Inflammatory macrophage treated with lipopolysaccharide for 4 hours (primary cell): ENCODE data around the gene KRT7.

Source experiments
- DNase-seq: peaks from one replicate; pipeline ENCODE4 v3.0.0-alpha.2; 2020

KRT7 gene

DNA sequence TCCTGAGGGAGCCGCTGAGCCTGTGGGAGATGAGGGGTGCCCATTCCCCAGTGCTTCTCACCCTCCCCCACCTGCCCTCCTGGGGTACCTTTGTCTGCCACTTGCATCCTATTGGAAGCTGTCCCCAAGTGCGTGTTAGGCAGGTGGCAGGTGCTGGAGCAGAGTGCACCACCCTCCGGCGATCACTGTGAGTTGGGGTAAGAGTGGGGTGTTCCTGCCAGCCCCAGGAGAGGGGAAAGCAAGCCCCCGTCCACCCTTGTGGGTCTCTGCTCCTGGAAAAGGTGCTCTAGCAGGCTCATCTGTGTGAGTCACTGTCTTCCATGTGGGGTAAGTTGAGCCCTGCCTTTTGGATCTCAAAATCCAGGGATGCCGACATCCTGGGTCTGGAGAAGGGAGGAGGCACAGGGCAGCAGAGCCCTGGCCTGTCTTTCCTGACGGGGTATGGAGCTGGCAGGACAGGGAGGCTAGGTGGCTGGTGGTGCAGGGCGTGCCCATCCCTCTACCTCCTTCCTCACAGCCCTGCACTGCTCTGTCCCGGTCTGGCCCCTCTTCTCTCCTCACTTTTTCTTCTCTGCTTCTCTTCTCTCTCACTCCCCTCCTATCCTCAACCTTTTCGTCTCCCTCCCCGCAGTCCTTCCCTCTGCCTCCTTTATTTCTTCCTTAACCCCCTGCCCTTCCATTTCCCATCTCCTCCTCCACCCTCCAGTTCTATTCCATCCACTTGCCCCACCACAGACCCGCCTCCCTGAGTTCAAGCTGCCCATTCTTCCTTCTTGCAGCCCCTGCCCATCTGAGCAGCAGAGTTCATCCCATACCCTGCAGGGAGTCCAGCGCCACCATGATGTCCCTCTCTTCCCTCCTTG, 20.1 kb upstream of the KRT7 start:
- no peak for DNase-seq

DNA sequence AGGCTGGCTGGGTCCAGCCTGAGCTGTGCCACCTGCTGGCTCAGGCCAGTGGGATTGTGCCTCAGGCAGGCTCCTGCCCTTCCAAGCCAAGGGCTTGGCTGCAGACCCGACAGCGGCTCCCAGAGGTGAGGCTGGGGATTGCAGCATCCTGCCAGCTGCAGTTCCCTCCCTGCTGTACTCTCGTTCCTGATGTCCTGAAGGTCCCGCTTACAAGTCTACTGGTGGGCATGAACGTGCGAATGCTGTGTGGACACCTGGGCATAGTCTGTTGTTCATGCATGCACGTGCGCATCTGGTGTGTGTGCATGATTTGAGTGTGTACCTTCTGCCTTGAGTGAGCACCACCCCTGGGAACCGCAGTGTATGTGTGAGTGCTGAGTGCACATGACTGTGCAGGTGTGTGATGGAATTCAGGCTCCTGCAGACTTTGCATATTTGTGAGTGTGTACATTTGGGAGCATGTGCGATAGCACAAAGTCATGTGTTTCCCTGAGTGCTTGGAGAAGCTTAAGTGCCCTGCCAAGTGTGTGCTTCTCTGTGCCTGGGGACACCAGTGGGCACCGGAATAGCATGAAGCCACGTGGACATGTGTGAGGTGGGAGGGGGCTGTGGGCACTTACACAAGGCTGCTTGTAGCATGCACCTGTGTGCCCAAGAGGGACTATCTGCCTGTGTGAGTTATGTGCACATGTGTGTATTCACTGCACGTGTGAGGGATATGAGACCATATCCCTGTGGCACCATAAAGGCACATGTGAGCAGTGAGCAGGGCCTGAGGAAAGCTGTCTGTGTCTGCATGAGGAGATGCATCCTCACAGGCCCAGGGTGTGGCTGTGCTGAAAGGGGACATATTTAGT, 19.3 kb upstream of the KRT7 start:
- DNase-seq: peak; percentile 80

DNA sequence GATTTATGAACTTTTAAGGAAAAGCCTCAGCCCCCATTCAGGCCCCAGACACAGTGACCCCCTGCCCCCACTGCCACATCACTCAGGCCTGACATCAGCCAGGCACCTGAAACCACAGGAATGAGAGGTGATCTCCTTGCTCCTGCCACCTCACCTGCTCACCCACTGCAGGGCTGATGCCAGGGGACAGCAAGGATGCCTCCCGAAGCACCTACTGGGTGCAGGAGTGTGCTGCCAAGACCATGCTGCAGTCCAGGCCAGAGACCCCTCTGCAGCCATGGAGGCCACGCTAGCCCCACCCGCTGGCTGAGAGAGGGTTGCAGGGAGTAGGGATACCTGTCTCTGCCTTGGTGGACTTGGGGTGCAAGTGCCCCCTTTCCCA, 18.6 kb upstream of the KRT7 start:
- no peak for DNase-seq

DNA sequence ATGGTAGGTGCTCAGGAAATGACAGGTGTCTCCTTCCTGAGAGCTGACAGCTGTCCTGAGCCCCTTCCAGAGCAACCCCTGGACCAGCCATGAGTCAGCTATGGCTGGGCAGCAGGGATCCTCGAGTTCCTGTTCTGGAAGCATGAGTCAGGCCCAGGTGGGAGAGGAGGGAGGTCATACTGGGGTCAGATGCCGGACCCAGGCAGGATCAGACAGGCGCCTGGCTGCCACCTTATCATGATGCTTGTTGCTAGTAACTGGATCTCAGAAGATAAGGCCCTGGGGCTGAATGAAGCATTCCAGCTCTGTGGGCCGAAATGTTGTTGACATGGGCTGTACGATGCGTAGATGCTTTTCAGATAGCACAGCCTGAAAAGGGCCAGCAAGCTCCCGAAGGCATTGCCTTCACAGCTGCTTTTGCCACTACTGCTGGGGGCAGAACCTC, 17.4 kb upstream of the KRT7 start:
- no peak for DNase-seq

DNA sequence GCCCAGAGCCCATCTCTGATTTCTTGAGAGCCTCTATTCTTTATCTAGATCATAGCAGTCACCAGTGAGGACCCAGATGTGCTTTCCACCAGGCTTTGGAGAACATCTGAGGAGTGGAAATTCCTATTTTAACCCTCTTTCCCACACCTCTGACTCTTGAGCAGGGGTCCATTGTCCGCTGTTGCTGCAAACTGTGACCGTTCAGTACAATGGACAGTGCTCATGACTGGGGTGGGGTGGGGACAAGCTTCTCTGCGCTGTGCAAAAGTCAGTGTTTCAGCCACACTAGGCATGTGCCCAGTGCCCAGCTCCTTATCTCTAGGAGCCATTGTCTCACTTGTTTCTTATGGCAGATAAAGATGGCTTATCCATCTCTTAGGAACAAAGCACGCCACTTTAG, 16.9 kb upstream of the KRT7 start:
- DNase-seq: no peak

DNA sequence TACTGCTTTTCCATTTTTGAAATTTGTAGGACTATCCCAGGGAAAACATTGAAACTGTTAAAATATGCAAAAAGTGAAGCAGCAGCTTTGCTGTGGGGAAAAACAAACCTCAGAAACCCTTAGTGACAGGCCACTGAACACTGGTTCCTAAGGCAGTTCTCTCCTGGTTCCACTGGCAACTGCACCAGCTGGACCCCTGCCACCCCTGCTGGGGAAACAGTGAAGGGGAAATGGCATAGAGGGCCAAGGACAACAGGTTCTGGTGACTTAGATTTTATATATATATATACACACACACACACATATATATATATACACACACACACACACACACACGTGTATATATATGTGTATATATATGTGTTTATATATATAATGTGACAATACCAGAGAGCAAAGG, 16.2 kb upstream of the KRT7 start:
- DNase-seq: no peak

DNA sequence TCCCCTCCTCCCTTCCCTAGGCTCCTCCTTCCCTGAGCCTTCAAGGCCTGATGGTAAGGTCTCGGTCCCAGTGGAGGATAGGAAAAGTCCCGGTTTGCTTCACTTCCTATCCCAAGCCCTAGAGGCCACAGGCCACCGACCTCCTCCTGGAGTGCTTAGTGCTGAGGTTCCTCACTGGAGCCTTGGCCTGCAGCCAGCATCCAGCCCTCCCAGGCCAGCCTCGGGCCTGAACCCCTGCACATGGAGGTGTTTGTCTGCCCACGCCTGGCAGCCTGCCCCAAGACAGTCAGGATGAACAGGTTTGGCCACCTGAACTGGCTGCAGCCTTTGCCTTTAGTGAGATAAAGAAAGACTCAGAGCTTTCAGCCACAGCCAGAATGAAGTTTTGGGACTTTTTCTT, 15.8 kb upstream of the KRT7 start:
- DNase-seq: peak; percentile 52

DNA sequence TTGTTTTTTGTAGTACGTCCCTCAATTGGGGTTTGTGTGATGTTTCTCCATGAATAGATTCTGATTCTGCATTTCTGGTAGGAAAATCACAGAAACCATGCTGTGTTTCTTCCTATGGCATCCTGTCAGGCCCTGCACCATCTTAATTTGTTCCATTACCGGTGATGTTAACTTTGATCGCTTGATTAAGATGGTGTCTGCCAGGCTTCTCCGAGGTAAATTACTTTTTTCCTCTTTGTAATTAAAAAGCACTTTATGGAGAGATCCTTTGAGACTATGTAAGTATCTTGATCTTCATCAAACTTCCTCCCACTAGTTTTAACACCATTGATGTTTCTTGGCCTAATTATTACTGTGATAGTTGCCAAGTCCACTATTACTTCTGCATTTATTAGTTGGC, 15.0 kb upstream of the KRT7 start:
- no peak for DNase-seq

DNA sequence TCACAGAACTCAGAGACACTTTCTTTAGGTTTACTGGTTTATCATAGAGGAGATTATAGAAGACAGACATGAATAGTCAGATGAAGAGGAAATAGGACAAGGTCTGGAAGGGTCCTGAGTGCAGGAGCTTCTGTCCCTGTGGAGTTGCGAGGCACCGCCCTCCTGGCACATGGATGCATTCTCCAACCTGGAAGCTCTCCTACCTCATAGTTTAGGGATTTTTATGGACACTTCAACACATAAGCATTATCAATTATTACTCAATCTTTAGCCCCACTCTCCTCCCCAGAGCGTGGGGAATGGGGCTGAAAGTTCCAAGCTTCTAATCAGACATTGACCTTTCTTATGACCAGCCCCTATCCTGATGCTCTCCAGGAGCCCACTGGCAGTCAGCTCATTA, 12.6 kb upstream of the KRT7 start:
- no peak for DNase-seq

DNA sequence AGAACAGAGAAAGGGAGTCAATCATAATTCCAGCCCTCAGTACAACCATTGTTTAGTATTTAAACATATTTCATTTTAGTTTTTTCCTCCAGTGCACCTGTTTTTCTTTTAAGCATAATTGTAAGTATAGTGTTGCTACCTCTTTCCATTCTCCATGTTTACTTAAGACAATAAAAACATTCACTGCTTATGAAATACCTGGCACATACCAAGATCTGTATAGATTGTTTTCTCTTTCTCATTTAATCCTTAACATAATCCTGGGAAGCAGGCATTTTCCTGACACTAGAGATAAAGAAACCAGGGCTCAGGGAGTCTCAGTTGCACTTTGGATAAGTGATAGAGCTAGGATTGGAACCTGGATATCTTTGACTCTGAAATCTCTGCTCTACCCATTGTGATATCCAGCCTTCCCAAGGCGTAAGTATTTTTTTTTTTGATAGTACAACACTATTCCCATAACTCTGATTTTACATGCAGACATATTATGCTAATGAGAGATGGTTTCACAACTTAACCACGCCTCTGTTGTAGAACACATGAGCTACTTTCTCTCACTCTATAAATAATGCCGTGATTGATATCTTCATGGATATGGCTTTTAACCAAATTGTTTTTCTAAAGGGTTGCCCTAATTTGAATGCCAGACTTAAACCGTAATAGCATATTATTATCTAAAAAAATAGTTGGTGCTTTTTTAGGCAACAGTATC, 11.8 kb upstream of the KRT7 start:
- DNase-seq: no peak

DNA sequence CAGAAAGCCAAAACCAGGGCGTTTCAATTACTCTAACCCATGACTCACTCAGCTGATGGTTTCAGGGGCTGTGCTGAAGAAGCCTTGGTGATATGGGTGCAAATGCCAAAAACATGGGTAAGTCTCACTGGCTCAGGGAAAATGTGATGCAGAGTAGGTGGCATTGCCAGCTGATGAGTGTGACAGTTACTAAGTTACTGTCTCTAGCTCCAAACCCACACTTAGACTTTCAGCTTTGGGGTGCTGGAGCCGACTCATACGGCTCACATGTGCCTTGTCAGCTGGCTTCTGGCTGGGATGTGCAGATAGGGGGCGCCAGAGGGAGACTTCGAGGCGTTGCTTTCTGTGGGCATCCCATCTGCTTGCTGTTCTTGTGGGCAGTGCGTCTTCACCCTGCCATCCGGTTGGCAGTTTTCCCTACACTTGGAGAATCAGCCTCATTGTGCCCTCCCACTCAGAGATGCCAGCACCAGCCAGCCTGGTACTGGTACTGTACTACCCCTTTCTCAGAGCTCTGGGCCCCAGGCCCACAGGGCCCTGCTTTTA, 11.1 kb upstream of the KRT7 start:
- DNase-seq: peak; percentile 69

DNA sequence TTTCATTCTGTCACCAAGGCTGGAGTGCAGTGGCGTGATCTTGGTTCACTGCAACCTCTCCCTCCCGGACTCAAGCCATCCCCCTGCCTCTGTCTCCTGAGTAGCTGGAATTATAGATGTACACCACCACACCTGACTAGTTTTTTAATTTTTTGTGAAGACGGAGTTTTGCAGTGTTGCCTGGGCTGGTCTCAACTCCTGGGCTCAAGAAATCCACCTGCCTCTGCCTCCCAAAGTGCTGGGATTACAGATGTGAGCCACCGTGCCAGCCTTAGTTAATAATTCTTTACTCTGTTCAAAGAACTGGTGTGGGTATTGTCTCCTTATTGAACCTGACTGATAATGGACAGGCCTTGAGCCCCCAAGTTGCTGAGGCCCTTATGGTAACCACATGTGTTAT, 10.4 kb upstream of the KRT7 start:
- no peak for DNase-seq

DNA sequence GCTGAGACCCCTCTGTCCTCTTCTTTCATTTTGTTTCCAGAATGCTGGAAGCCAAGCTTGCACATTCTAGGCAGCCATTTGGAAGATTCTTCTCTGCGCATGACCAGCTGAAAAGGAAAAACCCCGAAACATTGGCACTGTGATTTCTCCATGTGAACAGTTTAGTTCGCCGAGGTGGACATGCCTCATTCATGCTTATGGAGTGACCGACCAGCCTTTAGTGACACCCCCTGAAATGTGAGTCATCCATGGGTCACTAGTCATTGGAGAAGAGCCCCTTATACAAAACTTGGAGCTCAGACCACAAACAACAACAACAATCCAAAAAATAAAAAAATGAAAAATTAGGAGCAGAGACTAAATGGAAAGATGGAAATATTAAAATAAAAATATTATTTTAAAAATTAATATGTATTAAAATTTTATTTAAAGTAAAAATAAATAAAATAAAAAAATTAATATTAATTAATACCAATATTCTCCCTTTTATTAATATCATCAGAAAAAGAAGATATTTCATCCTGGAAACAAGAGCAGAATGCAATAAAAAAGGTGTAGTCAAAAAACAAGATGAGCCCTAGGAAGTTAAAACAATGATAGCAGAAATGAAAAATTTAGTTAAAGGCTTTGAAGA, 9.5 kb upstream of the KRT7 start:
- peak; percentile 33 for DNase-seq

DNA sequence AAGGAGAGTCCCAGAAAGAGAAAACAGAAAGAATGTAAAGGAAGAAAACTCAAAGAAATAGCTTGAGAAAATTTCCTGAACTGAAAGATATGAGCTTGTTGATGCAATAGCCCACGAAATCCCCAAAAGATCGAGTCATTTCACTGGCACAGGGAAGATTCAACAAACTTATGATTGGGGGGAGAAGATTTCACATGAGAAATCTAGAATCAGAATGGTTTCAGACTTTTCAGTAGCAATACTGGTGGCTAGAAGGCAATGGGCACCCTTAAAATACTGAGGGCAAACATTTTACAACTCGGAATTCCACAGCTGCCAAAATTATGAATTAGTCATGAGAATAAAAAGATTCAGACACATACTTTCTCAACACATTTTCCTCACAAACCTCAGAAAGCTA, 8.9 kb upstream of the KRT7 start:
- DNase-seq: peak; percentile 65

DNA sequence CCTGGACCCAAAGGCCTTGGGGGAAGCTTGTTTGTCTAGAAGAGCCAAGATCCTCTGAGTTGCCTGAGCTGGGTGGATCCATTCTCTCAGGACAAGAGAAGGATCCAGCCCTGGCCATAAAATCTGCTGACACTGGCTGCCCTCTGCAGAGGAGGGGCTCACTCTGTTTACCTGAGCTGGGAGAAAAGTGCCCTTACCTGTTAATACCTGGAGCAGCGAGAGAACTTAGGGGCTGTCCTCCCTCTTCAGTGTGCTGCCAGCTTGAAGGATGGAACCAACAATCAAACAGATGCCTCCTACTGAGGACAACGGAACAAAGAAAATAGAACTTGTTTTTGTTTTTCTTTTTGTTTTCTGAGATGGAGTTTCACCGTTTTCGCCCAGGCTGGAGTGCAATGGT, 7.3 kb upstream of the KRT7 start:
- DNase-seq: no peak

DNA sequence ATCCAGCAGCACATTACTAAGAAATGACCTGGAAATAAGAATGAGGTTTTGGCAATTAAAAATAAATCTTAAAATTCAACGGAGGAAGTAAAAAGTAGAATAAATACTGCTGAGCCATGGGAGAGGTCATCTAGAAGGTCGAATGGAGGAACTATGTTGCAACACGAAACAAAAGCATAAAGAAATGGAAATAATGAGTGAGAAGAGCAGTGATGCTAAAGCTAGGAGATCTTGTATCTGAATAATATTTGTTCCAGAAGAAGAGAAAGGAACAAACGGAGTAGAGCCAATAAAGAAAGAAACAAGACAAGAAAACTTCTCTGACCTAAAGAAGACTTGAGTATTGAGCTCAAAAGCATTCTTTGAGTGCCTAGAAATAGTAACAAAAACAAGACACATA, 6.6 kb upstream of the KRT7 start:
- peak; percentile 54 for DNase-seq

DNA sequence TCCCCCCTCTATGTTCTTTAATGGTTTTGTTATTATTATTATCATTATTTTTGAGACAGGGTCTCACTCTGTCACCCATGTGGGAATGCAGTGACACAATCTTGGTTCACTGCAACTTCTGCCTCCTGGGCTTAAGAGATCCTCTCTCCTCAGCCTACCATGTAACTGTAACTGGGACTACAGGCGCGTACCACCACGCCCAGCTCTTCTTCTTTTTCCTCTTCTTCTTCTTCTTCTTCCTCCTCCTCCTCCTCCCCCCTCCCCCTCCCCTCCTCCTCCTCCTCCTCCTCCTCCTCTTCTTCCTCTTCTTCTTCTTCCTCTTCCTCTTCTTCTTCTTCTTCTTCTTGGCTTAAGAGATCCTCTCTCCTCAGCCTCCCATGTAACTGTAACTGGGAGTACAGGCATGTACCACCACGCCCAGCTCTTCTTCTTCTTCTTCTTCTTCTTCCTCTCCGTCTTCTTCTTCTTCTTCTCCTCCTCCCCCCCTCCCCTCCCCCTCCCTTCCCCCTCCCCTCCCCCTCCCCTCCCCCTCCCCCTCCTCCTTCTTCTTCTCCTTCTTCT, 5.4 kb upstream of the KRT7 start:
- DNase-seq: peak; percentile 33

DNA sequence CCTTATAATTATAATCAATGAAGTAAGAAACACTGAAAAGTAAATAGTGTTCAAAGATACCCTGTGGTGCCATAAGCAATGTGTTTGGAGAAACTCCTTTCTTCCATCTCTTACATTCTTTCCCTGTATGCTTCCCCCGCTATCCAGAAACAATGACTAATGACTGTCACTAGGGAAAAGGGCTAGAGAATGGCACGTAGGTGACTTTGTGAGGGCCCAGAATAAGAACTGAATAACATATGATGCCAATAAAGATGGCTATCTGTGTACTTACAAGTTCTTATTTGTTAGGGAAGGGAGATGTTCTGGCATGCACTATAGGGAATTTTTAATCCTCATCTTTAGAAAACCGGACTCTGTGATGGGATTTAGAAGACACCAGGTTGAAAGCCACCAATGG, 4.7 kb upstream of the KRT7 start:
- DNase-seq: no peak

DNA sequence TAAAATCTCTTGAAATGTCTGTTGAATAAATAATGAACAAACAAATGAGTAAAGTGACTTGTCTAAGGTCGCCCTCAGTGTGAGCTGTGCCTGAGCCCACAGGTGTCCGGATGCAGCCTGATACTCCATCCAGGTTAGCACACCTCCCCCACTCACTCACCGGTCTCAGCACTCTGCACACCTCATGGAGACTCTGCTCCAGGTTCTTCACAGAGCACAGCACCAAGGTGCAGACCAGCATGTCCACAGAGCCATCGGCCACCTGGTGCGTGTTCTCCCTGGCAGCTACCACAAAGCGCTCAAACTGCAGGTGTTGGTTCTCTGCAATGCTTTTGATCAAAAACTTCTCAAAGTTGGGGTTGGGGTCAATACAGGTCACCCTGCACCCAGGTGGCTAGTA, 4.1 kb upstream of the KRT7 start:
- DNase-seq: no peak

DNA sequence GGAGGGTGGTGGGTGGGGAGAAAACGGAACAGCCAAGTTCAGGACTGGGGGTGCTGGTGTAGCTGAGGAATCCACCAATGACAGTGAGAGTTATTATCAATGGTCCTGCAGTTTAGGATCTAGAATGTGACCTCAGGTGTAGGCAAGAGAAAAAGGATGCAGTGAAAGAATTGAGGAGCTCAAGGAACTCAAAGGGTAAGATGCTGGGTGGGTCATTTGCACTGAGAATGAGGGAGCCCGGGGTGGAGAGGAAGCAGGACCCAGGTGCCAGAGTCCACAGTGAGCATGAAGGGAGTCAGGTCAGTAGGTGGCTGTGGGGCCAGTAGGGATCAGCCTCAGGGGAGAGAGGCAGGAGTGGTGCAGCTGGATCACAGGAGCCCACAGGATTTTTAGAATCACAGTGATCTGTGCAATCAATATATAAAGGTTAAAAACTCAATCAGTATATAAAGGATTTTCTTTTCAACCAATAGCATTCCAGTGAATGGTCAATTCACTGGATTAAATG, 3.2 kb upstream of the KRT7 start:
- DNase-seq: no peak

DNA sequence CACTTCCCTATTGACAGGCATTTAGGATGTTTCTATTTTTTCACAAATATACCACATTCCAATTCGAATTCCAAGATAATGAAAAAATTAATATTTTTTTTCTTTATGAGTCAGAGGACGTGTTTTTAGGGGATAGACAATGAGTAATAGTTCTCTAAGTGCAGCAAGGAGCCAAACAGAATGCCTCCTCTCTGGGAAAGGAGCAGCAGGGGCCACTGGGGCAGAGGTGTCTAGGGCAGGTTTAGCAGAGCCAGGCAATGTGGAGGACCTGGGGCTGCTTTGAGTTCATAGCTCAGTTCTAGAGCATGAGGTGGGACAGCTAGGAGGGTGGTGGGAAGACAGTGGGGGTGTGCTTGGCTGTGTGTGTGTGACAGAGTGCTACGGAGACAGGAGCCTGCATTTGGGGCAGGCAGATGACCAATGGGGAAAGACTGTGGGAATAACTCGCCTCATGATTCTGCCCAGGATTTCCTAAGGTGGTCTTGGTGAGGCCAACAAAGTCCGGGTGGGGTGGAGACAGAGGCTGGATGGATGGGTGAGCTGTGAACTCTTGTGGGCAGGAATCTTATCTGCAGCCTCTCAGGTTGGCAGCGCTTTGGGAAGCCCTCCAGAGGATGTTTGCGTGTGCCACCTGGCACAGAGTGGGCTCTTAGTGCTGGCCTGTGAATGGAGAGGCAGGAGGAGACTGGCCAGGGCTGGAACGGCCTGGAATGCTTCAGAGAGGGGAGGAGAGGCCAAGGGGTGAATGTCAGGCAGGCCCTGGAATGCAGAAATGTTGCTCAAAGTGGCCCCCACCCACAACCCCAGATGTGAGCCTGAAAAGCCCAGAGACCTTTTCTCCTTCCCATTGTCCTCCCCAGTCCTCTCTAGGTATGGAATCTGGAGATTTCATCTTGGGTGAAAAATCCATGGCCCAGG, 2.4 kb upstream of the KRT7 start:
- no peak for DNase-seq
